Lung (tissue), 12 donors: ENCODE measurements around the gene CDADC1. TPM values are rescaled to one million over a fixed set of nuclear protein-coding genes. Genes with fewer than 3 reads are reported as not detected.

ENCODE experiments used
- ATAC-seq: fragments of 200-7000 bp; cut with Tn5 transposase; one replicate; pipeline ENCODE4 v1.9.1; 2020; ENCODE audit warnings: moderate number of reproducible peaks; ENCODE audit not compliant: insufficient read depth, low FRiP score
- DNase-seq, 3 donors: peaks; one replicate each; pipeline ENCODE4 v3.0.0-alpha.2; 2013 to 2017
- H3K27ac ChIP-seq, 2 donors: one replicate each; pipeline ENCODE4 v1.5.1; 2013; ENCODE audit warnings: mild to moderate bottlenecking in 2 of 2, moderate library complexity in 2 of 2, control low read depth in 1 of 2, inconsistent platforms in 1 of 2, low read depth in 1 of 2, low read length in 1 of 2
- H3K27me3 ChIP-seq, 3 donors: one replicate each; pipeline ENCODE4 v1.5.1; 2013; ENCODE audit warnings: low read length in 2 of 3; ENCODE audit not compliant: control insufficient read depth in 3 of 3, insufficient read depth in 3 of 3
- H3K36me3 ChIP-seq, 4 donors: one replicate each; pipeline ENCODE4 v1.5.1; 2013; ENCODE audit warnings: low read length in 4 of 4, mild to moderate bottlenecking in 1 of 4, moderate library complexity in 1 of 4; ENCODE audit not compliant: control insufficient read depth in 4 of 4, insufficient read depth in 4 of 4
- H3K4me1 ChIP-seq, 5 donors: one replicate each; pipeline ENCODE4 v1.5.1; 2013; ENCODE audit warnings: low read length in 5 of 5, mild to moderate bottlenecking in 2 of 5, moderate library complexity in 1 of 5; ENCODE audit not compliant: control insufficient read depth in 5 of 5, insufficient read depth in 5 of 5
- H3K4me3 ChIP-seq: one replicate; pipeline ENCODE4 v1.5.1; 2013; ENCODE audit warnings: mild to moderate bottlenecking, control low read depth, moderate library complexity
- H3K9ac ChIP-seq, 2 donors: one replicate each; pipeline ENCODE4 v1.5.1; 2013; ENCODE audit warnings: low read length in 2 of 2, control low read depth in 1 of 2; ENCODE audit not compliant: insufficient read depth in 1 of 2
- H3K9me3 ChIP-seq, 4 donors: one replicate each; pipeline ENCODE4 v1.5.1; 2013; ENCODE audit warnings: low read length in 3 of 4, mild to moderate bottlenecking in 1 of 4, moderate library complexity in 1 of 4; ENCODE audit not compliant: control insufficient read depth in 4 of 4, insufficient read depth in 3 of 4
- CTCF ChIP-seq: IDR thresholded peaks from 2 replicates; pipeline ENCODE4 v1.5.1; 2012; ENCODE audit warnings: mild to moderate bottlenecking; ENCODE audit errors: control extremely low read depth, extremely low read depth
- WGBS, 2 donors: extraction: QIAGEN DNeasy Blood & Tissue Kit; methylation state at CpG; one replicate each; pipeline ENCODE4 v1.1.7; 2013; 5-methylcytosine and 5-hydroxymethylcytosine counted together
- polyA plus RNA-seq, 2 donors: library from polyadenylated mRNA; stranded (reverse); fragments of 200-250 nt; gene quantifications; one replicate each; pipeline ENCODE4 v1.2.1, GENCODE V29; 2013
- total RNA-seq, 2 donors: library from RNA; depleted of rRNA in 1 of 2; stranded (reverse); fragments of >200 nt in 1 of 2; gene quantifications; one replicate each; pipeline ENCODE4 v1.2.1, GENCODE V29; 2014 to 2021
- donor health status: control.
- donor health status: control.
- donor health status: Bipolar disorder and iron deficiency.
- donor health status: healthy.
- donor health status: DM: yes; HTN: yes; CAD: no.

The CDADC1 gene
- total and polyA plus RNA-seq, 4 donors, result 5.2 to 11.6 (median 7.1) TPM

GRCh38 chr13:49279112-49279511 lies 31.4 kb downstream of the CDADC1 start:
- no peak for DNase-seq
- no peak overlapping the region for H3K9ac ChIP-seq
- H3K27me3 ChIP-seq, result no peaks in the 10 kb centered on the region
- H3K9me3 ChIP-seq, result no peaks in the 10 kb centered on the region
- peaks cover 0 to 10% (median 3%) of the 10 kb centered on the region in 4 donors for H3K36me3 ChIP-seq
- H3K4me1 ChIP-seq, result no peaks in the 10 kb centered on the region
- ATAC-seq, result no peak
- WGBS, 2 donors, result 83 to 87% methylated on average over 5 of the region's 5 CpGs
- no peak for TF ChIP-seq CTCF
- no peak overlapping the region for H3K27ac ChIP-seq
- H3K4me3 ChIP-seq, result no peak overlapping the region

GRCh38 chr13:49279885-49280284 lies 32.2 kb downstream of the CDADC1 start:
- no peaks in the 10 kb centered on the region for H3K27me3 ChIP-seq
- H3K36me3 ChIP-seq, result peaks cover 0 to 10% (median 3%) of the 10 kb centered on the region in 4 donors
- no peak overlapping the region for H3K27ac ChIP-seq
- TF ChIP-seq CTCF, result no peak
- DNase-seq (no peak), ATAC-seq (no peak)
- no peak overlapping the region for H3K4me3 ChIP-seq
- H3K4me1 ChIP-seq, result no peaks in the 10 kb centered on the region
- no peaks in the 10 kb centered on the region for H3K9me3 ChIP-seq
- H3K9ac ChIP-seq, result no peak overlapping the region

- Histone ChIP-seq H3K27ac (no peak overlapping the region), H3K4me3 (no peak overlapping the region), H3K27me3 (no peaks in the 10 kb centered on the region), H3K4me1 (peaks cover 0 to 9% (median 0%) of the 10 kb centered on the region in 5 donors), H3K9ac (no peak overlapping the region), H3K9me3 (no peaks in the 10 kb centered on the region), H3K36me3 (peaks cover 0 to 5% (median 2%) of the 10 kb centered on the region in 4 donors)
- WGBS, 2 donors, result 71 to 77% methylated on average over 1 of the region's 1 CpG
- no peak for ATAC-seq
- TF ChIP-seq CTCF, result no peak
- no peak for DNase-seq
Measured at GRCh38 chr13:49287995-49288394, 40.3 kb downstream of the CDADC1 start.

- no peaks in the 10 kb centered on the region for H3K9me3 ChIP-seq
- no peak overlapping the region for H3K4me3 ChIP-seq
- no peaks in the 10 kb centered on the region for H3K27me3 ChIP-seq
- peaks cover 0 to 14% (median 0%) of the 10 kb centered on the region in 5 donors for H3K4me1 ChIP-seq
- H3K27ac ChIP-seq, result no peak overlapping the region
- no peak overlapping the region for H3K9ac ChIP-seq
- no peak for ATAC-seq
- no peak for TF ChIP-seq CTCF
- peaks cover 0 to 5% (median 2%) of the 10 kb centered on the region in 4 donors for H3K36me3 ChIP-seq
- DNase-seq, result no peak
Measured at GRCh38 chr13:49288458-49288857, 40.7 kb downstream of the CDADC1 start.
